Measurements from ENCODE around the gene CRTC1. TPM values are rescaled to one million over a fixed set of nuclear protein-coding genes. Genes with fewer than 3 reads are reported as not detected.
A peak's percentile ranks its signal among the peaks of the same experiment; 100 is the strongest.
"Not testable (repeated sequence)": the region's sequence is repeated elsewhere in the genome, so short reads cannot be mapped to it uniquely, and the experiment has no call there.

CRTC1 gene
- total and polyA plus RNA-seq, 9 of the 15 experiments (the other 6 are each of a cell fraction or from before 2014, with no cell fraction given): 0.25 to 3.8 (median 1.2) TPM; not detected in 2

- Histone ChIP-seq H3K4me3 (no peak overlapping the region), H3K9ac (ENCODE audit: insufficient read depth in 1 of 2, low read depth in 2 of 2, low read length in 2 of 2) (no peak overlapping the region), H3K9me1 (ENCODE audit: control insufficient read depth, insufficient read depth, low read length) (no peaks in the 10 kb centered on the region), H3K9me3 (replicated peaks; ENCODE audit: control insufficient read depth, insufficient read depth, low read depth, low read length) (no peaks in the 10 kb centered on the region), H3K79me2 (ENCODE audit: control insufficient read depth, insufficient read depth, low read length) (no peaks in the 10 kb centered on the region), H4K20me1 (replicated peaks; ENCODE audit: control insufficient read depth, insufficient read depth, low read length) (no peaks in the 10 kb centered on the region; the same call in 1 of the 2 replicates), H2AFZ (ENCODE audit: low read depth, low read length) (no peak overlapping the region), H3K27ac (ENCODE audit: extremely low read depth, low read depth, low read length) (no peak overlapping the region), H3K27me3 (ENCODE audit: control insufficient read depth in 2 of 2, insufficient read depth in 2 of 2, low read length in 2 of 2) (peaks cover 27 to 47% of the 10 kb centered on the region in 2 experiments), H3K4me2 (ENCODE audit: insufficient read depth, low read length) (no peak overlapping the region), H3K36me3 (ENCODE audit: control insufficient read depth, insufficient read depth, low read length) (no peaks in the 10 kb centered on the region), H3K4me1 (replicated peaks in 1 of 2; ENCODE audit: control insufficient read depth in 2 of 2, insufficient read depth in 2 of 2, low read length in 2 of 2) (no peaks in the 10 kb centered on the region; a peak in 1 of 5 replicates)
- FAIRE-seq (no peak), ATAC-seq (no peak), DNase-seq (ENCODE audit: extremely low read depth in 1 of 4, low spot score in 3 of 4) (no peak)
- ChIA-PET CTCF (ENCODE audit: low intra/inter-chr PET ratio) (no interaction called here), POLR2A (interaction anchor here (0.7 kb wide), 1 partner anchor 206 kb away, joined by 3 read pairs; no protein-coding TSS in a partner anchor)
- in situ Hi-C loops (cut with MboI): no loop called here
- no TSS peak for BruUV-seq (replicated peaks)
- 22% methylated on average over 5 of the region's 5 CpGs for WGBS (ENCODE audit: insufficient coverage, low coverage, missing lambda C conversion rate)
- TF ChIP-seq ATF7 (IDR thresholded peaks at IDR 0.05) (no peak), ZFP36 (IDR thresholded peaks at IDR 0.05; ENCODE audit: low read depth, low read length, partially characterized antibody) (peak; percentile 45), RBM25 (IDR thresholded peaks at IDR 0.05; ENCODE audit: low read depth, low read length, severe bottlenecking) (peak; percentile 15), ZNF121 (CRISPR knock-in tag; conservative IDR thresholded peaks at IDR 0.05) (0 out of 2 replicates have a peak, but pooled peaks have one; percentile 2)
- intact Hi-C loops (cut with micrococcal nuclease): no loop called here
These were observed 132.2 kb downstream of the CRTC1 start for GRCh38 chr19:18815673-18816072.

DNA sequence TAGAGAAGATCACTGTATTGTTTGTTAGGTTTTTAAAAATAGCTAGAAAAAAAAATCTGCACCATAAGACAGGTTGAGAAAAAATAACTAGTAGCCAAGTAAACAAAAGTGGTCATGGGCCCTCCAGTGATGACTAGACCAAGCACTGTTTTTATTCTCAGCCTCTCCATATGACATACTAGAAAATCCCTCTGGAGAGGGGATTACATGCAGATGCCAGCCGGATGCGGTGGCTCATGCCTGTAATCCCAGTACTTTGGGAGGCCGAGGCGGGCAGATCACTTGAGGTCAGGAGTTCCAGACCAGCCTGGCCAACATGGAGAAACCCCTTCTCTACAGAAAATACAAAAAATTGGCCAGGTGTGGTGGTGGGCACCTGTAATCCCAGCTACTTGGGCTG lies 133.2 kb downstream of the CRTC1 start:
- intact Hi-C loops (cut with micrococcal nuclease); H4K20me1 ChIP-seq (replicated peaks; ENCODE audit: control insufficient read depth, insufficient read depth, low read length); H3K9me1 ChIP-seq (ENCODE audit: control insufficient read depth, insufficient read depth, low read length); ATAC-seq; DNase-seq (ENCODE audit: extremely low read depth in 1 of 4, low spot score in 3 of 4); H3K4me3 ChIP-seq; H3K4me2 ChIP-seq (ENCODE audit: insufficient read depth, low read length); in situ Hi-C loops (cut with MboI); POLR2A ChIA-PET; H3K27ac ChIP-seq (ENCODE audit: extremely low read depth, low read depth, low read length); H3K79me2 ChIP-seq (ENCODE audit: control insufficient read depth, insufficient read depth, low read length); H2AFZ ChIP-seq (ENCODE audit: low read depth, low read length); H3K9me3 ChIP-seq (replicated peaks; ENCODE audit: control insufficient read depth, insufficient read depth, low read depth, low read length); H3K36me3 ChIP-seq (ENCODE audit: control insufficient read depth, insufficient read depth, low read length); H3K9ac ChIP-seq (ENCODE audit: insufficient read depth in 1 of 2, low read depth in 2 of 2, low read length in 2 of 2); CTCF ChIA-PET (ENCODE audit: low intra/inter-chr PET ratio); FAIRE-seq; BruUV-seq (replicated peaks); H3K4me1 ChIP-seq (replicated peaks in 1 of 2; ENCODE audit: control insufficient read depth in 2 of 2, insufficient read depth in 2 of 2, low read length in 2 of 2): not testable (repeated sequence)
- WGBS (ENCODE audit: insufficient coverage, low coverage, missing lambda C conversion rate): 53% methylated on average over 4 of the region's 4 CpGs
- H3K27me3 ChIP-seq (ENCODE audit: control insufficient read depth in 2 of 2, insufficient read depth in 2 of 2, low read length in 2 of 2): peaks cover 27 to 42% of the 10 kb centered on the region in 2 experiments

Data from K562 (cell line).